ENCODE measurements around the gene CTRB2.

The CTRB2 gene

DNA sequence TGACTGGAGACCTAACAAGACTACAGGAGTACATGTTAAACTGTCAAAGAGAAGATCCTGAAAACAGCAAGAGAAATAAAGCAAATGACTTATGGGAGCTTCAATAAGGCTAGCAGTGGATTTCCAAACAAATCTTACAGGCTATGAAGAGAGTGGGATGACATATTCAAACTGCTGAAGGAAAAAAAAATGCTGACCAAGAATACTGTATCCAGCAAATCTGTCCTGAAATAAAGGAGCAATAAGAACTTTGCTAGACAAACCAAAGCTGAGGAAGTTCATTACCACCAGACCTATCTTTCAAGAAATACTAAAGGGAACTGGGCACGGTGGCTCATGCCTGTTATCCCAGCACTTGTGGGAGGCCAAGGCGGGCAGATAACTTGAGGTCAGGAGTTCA lies 30.0 kb downstream of the CTRB2 start:
- no peak for DNase-seq (ENCODE audit: low read depth in 2 of 3, low spot score in 1 of 3)

DNA sequence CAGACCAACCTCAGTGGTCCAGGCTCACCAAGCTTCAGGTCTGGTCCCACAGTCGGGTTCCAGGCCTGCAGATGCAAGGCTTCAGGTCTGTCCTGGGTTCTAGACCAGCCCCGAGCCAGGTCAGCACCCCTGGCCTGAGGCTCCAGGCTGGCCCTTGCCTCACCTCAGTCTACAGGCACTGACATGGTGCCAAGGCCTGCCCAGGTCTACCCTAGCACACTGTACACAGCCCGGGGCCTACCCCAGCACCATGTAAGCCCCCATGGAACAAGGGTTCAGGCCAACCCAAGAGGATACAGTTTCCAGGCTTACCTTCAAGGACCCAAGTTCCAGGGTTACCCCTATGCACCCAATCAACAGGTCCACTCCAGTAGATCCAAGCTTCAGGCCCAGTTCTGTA lies 31.9 kb downstream of the CTRB2 start:
- no peak for DNase-seq (ENCODE audit: low read depth in 2 of 3, low spot score in 1 of 3)

DNA sequence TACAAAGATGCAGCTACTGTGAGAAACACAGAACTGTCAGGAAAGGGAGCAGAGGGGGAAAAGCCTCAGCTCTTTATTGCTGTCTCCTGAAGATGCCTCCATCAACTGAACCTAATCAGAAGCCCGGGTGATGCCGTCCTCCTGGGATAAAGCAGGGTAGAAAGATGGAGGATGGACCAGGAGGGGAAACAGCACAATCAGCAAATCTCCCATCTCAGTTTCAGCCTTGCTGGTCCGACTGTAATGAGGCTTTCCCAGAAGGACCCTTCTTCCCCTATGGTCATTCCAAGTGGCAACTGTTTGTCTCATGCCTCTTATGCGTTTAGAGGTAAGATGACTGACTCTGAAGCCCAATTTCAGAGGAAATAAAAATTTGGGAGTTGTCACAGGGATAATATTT lies 34.4 kb downstream of the CTRB2 start:
- no peak for DNase-seq (ENCODE audit: low read depth in 2 of 3, low spot score in 1 of 3)

DNA sequence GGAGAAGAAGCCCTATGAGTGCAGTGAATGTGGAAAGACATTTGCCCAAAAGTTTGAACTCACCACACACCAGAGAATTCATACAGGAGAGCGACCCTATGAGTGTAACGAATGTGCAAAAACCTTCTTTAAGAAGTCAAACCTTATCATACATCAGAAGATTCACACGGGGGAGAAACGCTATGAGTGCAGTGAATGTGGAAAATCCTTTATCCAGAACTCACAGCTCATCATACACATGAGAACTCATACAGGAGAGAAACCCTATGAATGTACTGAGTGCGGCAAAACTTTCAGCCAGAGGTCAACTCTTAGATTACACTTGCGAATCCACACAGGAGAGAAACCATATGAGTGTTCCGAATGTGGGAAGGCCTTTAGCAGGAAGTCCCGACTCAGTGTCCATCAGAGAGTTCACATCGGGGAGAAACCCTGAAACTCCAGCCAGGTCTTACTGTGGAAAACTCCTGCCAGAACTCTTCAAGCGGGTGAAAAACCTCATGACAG lies 37.0 kb downstream of the CTRB2 start:
- DNase-seq (ENCODE audit: low read depth in 2 of 3, low spot score in 1 of 3) = no peak

DNA sequence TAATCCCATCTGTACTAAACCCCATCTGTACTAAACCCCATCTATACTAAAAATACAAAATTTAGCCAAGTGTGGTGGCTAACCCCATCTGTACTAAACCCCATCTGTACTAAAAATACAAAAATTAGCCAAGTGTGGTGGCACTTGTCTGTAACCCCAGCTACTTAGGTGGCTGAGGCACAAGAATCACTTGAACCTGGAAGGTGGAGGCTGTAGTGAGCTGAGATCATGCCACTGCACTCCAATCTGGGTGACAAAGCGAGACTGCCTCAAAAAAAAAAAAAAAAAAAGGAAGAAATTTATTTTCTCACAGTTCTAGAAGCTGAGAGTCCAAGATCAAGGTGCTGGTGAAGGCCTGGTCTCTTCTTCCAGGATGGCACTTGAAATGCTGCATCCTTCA lies 46.6 kb downstream of the CTRB2 start:
- no peak for DNase-seq (ENCODE audit: low read depth in 2 of 3, low spot score in 1 of 3)

Data from stimulated activated CD4-positive, alpha-beta T cell treated with anti-CD3 and anti-CD28 coated beads, Interleukin-12 subunit alpha, Interleukin-12 subunit beta, amount 100 ng/mL, for 48 hours (primary cell).